ENCODE results near the gene ETNPPL.

The ETNPPL gene

GRCh38 chr4:108694423-108694822 lies 68.4 kb downstream of the ETNPPL start:
- TF ChIP-seq, protein P1, sequence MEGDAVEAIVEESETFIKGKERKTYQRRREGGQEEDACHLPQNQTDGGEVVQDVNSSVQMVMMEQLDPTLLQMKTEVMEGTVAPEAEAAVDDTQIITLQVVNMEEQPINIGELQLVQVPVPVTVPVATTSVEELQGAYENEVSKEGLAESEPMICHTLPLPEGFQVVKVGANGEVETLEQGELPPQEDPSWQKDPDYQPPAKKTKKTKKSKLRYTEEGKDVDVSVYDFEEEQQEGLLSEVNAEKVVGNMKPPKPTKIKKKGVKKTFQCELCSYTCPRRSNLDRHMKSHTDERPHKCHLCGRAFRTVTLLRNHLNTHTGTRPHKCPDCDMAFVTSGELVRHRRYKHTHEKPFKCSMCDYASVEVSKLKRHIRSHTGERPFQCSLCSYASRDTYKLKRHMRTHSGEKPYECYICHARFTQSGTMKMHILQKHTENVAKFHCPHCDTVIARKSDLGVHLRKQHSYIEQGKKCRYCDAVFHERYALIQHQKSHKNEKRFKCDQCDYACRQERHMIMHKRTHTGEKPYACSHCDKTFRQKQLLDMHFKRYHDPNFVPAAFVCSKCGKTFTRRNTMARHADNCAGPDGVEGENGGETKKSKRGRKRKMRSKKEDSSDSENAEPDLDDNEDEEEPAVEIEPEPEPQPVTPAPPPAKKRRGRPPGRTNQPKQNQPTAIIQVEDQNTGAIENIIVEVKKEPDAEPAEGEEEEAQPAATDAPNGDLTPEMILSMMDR (IDR thresholded peaks at IDR 0.05), result no peak

GRCh38 chr4:108693819-108694218 lies 69.0 kb downstream of the ETNPPL start:
- TF ChIP-seq, protein P1 (IDR thresholded peaks at IDR 0.05), result no peak

- TF ChIP-seq, protein P1 (IDR thresholded peaks at IDR 0.05), result no peak
Measured at GRCh38 chr4:108693211-108693610, 69.6 kb downstream of the ETNPPL start.
